Activated effector memory CD4-positive, alpha-beta T cell treated with anti-CD3 and anti-CD28 coated beads, Interleukin-2, amount 50 U/mL, for 16 hours (primary cell): ENCODE measurements around the gene CORO2B.
"Not testable (repeated sequence)": the region's sequence is repeated elsewhere in the genome, so short reads cannot be mapped to it uniquely, and the experiment has no call there.

Source experiments
- DNase-seq: peaks from one replicate; pipeline ENCODE4 v3.0.0-alpha.2; 2020

The CORO2B gene

DNA sequence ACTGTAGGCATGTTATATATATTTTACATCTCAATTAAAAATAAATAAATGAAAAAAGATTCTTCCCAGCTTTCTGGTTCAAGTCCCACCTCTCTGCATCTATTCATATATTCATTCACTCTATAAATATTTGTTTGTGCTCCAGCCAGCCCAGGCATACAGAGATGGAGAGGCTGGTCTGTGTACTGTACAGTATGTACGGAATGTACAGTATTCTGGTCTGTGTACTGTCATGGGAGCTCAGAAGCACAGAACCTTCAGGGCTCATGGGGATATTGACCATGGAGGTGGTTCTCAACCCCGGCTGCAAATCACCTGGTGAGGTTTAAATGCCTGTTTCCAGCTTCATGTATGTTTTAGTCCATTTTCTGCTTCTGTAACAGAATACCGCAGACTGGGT is 13.8 kb downstream of the CORO2B start:
- DNase-seq, result no peak

DNA sequence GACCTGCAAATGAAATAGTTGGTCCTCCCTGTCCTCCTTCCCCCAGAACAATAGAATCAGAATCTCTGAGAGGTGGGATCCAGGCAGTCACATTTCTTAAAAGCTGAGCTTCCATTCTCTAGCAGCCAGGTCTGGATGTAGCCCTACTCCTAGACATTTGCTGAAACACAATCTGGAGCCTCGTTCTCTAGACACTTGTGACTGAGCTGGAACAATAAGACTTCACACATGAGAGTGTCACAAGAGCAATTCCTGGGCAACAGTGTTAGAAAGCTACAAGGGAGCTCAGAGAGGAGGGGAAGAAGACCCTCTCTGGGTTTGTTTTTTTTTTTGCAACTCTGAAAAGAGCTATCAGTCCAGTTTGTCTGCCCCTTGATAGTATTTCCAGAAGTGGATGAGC is 14.5 kb downstream of the CORO2B start:
- DNase-seq, result no peak

DNA sequence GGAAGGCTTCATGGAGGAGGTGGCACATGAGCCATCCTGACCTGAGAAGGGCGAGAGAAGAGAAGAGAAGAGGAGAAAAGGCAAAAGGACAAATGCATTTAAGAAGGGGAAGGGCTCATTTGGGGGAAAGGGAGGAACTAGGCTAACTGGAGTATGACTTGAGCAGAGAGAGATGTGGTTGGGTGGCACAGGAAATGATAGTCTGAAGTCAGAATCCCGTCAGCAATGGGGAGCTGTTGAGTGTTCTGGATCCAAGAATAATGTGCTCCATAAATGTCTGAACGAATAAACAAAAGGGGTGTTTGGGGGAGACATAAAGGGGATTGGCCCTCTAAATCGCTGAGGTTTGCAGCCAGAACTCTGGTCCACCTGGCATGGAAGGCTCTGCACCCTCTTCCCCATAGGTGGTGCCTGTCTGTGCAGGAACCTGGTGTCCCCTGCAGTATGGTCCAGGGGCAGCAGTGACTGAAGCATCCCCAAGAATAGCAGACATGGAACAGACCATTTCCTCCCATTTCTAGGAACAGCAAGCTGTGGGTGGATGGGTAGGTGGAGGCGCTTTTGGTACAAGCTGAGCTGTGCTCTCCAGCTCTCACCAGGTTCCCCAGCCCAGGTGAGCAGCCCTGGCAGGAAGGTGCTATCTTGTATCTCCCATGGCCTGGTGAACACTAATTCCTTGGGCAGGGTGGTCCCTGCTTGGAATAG is 15.2 kb downstream of the CORO2B start:
- DNase-seq, result no peak

DNA sequence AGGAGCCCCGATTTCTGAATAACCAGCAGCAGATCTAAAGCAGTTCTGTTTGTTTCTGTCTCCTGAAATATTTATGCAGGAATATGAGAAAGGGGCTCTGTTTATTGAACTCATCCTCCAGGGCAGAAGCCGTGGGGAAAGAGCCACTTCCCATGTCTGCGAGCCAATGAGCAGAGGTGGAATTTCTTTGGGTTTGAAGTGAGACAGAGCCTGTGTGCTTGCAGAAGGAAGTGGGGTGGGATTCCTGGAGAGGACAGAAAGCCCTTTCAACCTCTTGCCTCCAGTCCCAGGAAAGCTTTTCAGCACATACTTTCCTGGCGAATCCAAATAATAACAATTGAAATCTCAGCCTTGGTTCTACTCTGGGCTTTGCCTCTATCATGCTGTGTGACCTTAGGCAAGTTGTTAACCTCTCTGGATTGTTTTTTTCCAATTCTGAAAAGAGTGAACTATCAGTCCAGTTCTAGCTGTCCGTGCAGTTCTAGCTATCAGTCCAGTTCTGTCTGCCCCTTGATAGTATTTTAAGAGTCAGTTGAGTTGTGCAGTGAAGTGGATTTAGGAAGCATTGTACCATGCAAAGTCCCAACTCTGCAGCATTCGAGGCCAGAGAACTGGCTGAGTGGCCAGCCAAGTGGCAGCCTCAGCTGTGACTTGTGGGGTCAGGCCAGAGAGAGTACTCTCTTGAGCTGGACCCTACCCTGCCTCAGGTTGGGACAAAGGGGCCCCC is 15.9 kb downstream of the CORO2B start:
- no peak for DNase-seq

DNA sequence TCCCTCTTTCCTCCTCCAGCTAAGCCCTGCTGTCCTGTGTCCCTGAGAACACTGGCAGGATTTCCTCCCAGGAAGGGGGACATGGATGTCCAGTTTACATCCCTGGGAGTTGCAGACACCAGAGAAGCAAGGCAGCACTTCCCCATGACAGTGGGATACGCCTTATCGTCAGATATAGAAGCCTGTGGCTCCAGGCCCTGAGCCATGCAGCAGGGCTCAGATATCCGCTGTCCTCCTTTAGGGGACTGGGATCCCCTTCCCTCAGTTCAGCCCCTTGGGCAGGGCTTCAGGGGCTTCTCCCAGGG is 16.4 kb downstream of the CORO2B start:
- DNase-seq, result no peak

DNA sequence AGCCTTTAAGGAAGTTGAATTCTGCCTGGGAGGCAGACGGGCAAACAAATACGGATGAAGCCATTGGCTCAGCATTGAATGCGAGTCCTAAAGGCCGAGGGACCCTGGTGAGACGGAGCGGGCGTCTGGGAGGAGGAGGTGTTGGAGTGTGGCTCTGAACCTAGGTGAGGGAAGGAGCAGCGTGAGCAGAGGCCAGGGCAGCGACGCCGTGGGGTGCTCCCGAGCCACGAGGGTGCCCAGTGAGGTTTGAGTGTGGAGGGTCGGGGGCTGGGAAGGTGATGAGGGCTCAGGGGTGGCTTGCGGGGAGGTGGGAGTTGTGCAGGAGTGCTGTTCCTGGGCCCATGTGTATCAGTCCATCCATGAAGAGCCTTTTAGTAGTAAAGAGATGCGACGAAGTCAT is 17.0 kb downstream of the CORO2B start:
- no peak for DNase-seq

DNA sequence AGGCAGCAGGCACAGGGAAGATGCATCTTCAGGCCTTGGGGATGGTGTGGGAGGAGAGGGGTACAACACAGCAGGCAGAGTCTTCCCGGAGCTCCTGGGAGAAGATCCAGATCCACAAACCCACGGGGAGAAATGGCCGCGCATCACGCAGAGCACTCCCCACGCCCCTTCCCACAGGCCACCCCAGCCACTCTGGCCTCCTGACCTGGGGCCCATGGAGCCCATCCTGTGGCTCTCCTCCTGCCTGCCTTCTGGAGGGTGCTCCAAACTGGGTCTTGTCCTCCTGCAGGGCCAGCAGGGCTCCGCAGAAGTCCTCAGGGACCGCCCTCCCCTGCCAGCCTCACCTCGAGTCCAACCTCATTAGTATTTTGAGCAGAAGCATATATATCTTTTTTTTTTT is 17.9 kb downstream of the CORO2B start:
- DNase-seq, result no peak

DNA sequence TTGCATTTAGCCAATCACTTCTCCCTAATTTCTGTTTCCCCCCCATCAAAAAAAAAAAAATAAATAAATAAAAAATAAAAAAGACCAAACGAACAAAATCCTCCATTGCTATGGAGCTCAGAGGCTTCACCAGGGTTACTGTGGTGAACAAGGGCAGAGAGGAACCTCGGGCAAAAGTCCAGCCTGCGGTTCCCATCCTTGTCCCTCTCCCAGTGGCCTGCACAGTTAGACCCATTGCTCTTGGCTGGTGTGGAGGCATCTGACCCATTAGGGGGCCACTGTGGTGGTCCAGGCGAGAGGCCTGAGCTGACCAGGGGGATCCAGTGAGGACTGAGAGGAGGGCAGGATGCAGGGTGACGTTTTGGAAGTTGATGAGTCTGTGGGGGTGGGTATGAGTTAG is 18.8 kb downstream of the CORO2B start:
- no peak for DNase-seq

DNA sequence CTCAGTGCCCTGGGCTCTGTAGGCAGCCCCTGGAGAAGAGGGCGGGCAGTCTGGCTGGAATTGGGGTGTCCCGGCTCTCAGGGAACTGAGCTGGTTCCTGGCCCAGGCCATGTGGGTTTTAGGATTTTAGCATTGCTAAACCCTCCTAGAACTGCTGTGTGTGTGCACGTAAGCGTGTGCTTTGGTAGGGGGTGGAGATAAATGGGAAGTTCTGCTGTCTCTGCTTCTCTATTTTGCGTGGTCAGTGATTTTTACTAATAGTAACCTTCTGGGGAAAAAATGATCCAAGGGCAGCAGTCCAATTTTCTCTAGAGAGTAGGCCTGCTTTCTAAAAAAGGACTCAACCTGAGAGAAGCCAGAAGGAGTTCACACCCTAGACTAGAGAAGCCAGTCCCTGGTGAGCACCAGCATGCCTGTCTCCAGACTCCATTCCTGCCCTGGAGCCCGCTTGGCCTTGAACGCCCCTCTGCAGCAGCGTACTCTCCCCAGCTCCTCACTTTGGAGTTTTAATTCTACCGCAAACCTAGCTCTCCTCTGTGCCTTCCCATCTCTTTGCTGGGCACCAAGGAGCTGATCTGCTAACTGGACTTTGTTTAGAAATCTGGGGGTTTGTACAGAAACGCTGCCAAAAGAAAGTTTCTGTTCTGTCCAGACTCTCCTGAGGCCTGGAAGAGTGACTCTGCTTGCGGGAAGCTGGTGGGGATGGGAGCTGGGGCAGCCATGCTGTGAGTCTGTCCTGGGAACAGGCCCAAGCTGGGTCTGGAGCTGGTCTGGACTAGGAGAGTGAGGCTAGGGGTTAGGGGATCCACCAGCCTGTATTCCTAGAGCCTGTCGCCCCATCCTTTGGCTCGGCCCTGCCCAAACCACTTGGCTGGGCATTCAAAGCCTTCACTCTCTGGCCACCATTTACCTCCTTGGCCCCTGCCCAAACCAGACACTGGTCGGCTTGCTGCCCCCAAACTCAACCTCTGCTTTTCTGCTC is 19.7 kb downstream of the CORO2B start:
- DNase-seq, result no peak

DNA sequence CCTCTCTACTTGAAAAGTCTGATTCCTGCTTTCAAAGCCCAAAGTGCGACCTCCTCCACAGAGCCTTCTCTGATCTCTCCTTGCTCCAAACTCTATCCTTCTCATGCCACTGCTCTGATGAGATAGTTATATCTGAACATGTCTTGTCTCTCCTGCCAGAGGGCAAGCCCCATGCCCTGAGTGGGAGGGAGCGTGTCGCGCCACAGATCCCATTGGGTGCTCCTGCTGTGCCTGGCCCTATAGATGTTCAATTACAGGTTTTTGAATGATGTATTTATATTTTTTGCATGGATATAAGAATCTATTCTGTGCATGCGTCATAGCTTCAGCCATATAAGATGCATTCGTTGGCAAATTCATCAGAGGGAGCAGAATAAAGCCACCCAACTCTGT is 20.4 kb downstream of the CORO2B start:
- DNase-seq, result no peak

DNA sequence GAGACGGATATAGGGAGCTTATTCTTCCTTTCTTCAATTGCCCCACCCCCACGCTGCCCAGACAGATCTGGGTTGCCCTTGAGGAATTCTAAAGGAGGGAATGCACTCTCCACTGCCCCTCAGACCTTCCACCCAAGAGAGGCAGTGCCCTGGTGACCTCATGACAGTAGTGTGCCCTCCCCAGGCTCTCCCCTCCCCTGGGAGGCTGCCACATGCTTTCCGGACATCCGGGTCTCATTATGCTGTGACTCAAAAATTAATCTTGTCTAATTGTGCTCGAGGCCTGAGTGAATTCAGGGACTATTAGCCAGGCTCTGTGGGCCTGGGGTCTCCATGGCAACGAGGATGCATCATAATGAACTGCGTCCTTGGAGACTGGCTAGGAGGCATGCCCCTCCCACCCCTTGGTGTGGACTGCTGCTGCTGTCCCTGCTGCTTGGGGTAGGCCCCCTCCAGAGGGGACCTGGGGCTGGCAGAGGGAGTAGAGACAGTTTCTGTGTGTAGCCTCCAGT is 20.8 kb downstream of the CORO2B start:
- no peak for DNase-seq

DNA sequence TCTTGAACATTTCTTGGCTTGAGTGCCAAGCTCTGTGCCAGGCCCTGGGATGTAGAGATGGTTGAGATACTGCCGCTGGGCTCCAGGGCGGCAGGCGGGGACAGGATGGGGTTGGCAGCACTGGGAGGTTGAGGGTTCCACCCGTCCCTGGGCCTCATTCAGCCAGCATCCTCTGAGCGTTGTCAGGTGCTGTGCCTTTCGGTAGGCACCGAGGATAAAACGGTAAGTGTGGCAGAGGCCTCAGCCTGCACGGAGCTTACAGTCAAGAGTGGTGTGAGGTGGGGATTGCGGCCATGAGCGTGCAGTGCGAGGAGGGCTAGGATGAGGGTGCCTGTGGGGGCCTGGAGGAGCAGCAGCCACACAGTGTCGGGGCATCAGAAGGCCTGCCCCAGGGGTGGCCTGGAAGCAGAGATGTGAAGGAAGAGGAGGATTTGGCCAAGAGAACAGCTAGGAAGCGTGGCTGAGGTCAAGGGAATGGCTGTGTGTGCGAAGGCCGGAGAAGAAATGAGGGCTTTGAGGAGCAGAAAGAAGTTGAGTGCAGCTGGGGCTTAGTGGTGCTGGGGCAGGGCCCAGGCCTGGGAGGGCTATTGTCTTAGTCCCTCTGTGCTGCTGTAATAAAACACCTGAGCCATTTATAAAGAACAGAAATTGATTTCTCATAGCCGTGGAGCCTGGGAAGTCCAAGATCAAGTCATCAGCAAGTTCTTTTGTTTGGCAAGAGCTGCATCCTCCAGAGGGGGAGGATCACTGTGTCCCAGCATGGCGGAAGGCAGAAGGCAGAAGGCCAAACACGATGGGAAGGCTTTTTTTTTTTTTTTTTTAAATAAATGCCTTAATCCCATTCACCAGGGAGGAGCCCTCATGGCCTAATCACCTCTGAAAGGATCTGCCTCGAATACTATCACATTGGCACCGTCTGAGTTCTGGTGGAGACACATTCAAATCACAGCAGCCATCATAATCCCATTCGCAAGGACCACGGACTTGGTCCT is 22.7 kb downstream of the CORO2B start:
- DNase-seq, result no peak

DNA sequence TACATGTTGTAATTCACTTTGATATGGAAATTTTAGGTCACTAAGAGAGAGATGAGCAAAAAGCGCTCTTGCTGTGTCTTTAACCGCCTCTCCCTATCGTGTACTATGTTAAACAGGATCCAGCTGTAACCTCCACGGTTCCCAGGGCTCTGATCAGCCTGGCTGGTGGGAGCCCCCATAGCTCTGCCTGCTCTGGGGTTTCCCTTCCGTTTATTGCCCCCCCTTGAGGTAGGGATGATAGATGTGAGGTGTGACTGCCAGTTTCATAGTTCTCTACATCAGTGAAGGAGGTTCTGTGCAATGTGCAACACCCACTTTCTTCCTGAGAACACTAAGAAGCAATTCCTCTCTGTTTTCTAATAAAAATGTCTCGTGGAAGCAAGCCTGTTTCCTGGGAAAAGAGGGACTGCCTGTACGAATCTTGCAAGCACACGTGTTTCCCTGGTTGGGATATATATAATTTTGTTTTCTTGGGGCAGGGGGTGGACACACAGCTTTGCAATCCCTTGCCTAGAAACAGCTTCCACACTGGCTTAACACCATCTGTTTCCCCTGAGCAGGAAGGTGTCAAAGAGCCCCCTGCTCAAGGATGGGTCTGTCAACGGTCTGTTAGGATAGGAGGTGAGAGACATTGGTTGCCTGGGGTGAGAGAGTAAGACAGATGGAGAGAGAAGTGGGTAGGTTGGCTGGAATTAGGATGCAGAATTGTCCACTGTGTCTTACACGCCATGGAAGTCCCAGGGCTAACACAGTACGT is 23.8 kb downstream of the CORO2B start:
- no peak for DNase-seq

DNA sequence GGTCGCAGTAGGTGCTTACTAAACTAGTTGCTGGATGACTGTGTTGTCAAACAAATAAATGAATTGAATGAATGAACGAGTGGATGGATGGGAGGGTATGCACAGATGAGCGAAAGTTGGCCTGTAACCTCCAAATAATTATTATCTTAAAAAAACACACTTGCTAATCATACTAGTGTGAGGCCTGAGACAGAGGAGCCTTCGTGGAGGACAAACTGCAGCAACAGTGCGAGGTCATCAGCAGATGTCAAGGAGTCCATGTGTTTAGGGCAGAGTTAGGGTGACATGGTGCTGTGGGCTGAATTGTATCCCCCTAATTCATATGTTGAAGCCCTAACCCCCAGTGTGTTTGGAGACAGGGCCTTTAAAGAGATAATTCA is 24.4 kb downstream of the CORO2B start:
- DNase-seq, result no peak

DNA sequence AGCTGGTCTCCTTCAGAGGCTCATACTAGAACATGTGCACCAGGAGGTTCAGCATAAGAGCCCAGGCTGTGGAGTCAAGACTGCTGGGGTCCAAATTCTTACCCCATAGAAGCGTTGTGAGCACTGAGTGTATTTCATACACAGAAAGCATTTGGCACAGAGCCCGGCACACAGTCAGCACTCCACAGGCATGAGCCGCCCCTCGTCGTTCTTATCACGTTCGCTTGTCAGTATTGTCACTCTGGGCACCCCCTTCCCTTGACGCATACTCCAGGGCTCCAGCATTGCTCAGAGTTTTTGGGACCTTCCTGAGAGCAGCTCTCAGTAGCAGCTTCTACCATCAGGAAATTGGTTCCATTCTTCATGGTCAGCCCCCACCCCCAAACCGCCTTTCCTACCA is 25.2 kb downstream of the CORO2B start:
- no peak for DNase-seq

DNA sequence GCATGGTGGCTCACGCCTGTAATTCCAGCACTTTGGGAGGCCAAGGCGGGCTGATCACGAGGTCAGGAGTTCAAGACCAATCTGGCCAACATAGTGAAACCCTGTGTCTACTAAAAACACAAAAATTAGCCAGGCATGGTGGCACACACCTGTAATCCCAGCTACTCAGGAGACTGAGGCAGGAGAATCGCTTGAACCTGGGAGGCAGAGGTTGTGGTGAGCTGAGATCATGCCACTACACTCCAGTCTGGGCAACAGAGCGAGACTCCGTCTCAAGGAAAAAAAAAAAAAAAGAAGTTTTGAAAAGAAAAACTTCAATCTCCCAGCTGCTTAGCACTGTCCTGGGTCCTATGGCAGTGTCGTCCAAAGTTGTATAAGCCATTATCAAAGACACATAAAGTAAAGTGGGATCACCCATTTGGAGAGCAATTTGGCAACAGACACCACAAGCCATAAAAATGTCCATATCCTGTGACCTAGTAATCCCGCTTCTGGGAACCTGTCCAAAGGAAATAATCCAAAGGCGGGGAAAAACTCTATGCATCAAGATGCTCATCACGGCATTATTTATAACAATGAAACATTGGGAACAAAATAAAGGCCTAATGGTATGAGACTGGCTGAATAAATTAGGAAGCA is 26.2 kb downstream of the CORO2B start:
- DNase-seq, result not testable (repeated sequence)

DNA sequence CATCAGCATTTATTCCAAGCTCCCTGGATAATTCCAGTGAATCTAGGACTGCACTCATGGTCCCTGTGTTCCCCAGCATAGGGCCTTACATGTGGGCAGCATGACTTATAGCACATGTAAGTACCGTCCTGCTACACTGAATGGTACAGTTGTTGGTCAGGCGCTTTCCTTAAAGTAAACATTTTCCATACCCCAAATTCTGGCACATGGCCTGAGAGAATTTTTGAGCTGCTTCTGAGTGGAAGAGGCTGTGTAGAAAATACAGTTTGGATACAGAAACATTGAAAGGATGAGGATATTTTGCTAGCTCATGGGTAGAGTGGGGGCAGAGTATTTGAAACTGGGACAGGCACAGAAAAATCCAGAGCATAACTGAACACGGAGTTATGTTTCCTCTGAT is 27.6 kb downstream of the CORO2B start:
- no peak for DNase-seq

DNA sequence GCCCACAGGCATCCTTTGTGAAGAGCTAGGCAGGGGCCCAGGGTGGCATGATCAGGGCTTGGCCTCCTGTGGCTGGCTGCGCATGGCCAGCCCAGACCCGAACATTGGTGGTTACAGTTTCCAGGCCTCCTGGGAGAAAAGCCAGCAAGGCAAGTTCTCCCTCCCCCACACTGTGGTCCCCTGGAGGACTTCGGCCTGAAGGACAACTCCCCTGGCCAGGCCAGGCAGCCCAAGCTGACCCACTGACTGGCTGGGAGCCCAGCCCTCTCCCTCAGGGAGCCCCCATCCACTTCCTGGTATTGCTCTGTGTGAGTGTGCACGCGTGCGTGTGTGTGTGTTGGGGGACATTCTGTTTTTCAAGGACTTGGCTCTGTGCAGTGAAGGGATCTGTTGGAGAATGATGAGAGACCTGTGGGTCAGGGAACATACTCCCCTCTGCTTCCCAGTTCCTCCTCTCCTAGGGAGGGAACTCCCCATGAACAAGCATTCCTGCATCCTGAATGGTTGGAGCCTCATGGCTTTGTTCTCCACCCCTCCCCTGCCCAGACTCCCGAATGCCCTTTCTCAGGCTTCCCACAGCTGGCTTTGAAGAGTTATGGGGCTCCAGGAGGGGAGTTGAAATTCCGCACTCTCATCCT is 29.5 kb downstream of the CORO2B start:
- DNase-seq, result no peak

DNA sequence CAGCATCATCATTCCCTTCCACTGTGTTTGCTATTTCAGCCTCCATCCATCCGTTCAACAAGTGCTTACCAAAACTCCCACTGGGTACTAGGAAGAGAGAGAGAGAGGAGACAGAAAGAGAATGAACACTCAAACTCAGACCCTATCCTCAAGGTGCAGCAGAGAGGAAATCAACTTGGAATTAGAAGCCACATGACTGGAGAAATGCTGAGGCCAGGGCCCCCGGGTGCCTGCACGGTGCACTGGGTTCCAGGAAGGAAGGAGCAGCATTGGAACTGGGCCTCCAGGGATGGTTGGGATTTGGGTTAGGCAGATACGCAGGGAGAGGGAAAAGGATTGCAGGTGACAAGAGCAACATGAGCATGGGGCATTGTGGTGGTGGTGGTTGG is 30.0 kb downstream of the CORO2B start:
- no peak for DNase-seq

DNA sequence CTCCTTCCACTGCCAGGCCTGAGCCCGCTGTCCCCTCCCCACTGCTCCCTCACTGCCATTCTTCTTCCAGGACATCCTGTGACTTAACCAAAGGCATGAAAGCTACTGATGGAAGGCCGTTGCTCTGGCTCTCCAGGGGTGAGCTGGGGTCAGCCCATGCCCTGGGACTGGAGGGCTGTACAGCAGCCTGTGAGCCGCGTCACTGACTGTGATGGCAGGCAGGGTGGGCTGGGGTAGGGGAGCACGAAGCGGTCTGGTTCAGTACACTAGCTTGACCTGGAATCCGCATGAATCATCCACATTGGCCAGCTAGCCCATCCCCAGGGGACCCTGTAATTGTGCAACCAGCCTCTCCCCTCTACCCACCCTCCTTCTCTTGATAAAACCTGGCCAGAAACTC is 30.8 kb downstream of the CORO2B start:
- no peak for DNase-seq

DNA sequence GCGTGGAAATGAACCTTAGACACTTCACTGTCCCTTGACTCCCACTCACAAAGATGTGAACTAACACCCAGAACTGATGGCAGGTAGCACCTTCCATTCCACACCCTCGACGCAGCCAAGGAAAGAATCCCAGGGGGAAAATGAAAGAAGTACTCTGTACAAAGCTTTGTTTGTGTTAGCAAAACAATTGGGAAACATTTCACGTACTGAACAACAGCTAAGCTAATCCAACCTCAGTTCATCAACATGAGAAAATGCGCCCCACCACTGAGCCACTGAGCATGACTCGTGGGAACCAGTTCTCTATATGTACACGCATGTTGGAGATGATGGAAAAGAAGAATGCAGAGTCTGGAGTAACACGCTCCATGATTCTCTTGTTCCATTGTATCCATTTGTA is 32.0 kb downstream of the CORO2B start:
- no peak for DNase-seq
